Measurements from ENCODE around the gene ZDHHC16.
"Not testable (repeated sequence)": the region's sequence is repeated elsewhere in the genome, so short reads cannot be mapped to it uniquely, and the experiment has no call there.

Gene ZDHHC16

DNA sequence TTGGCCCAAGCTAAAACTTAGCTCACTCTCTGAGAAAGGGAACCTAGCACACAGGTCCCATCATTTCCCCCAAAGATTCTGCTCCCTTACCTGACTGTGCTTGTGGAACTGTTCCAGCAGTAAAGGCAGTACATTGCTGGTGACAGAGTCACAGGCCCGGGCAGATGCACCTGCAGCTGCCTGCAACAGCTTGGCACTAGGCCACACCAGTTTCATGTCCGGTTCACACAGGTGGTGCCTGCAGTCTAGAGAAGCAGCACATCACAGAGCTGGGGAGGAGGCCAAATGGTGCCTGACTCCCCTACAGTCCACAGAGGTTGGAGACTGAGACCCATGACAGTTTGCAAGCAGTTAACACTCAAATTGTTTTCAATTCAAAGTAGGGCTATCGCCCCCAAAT, 22.2 kb downstream of the ZDHHC16 start:
- H3K27me3 ChIP-seq, result no peaks in the 10 kb centered on the region
- H3K4me3 ChIP-seq (ENCODE audit: low read depth in 1 of 2, low read length in 1 of 2), result no peak overlapping the region
- TF ChIP-seq, protein P1, sequence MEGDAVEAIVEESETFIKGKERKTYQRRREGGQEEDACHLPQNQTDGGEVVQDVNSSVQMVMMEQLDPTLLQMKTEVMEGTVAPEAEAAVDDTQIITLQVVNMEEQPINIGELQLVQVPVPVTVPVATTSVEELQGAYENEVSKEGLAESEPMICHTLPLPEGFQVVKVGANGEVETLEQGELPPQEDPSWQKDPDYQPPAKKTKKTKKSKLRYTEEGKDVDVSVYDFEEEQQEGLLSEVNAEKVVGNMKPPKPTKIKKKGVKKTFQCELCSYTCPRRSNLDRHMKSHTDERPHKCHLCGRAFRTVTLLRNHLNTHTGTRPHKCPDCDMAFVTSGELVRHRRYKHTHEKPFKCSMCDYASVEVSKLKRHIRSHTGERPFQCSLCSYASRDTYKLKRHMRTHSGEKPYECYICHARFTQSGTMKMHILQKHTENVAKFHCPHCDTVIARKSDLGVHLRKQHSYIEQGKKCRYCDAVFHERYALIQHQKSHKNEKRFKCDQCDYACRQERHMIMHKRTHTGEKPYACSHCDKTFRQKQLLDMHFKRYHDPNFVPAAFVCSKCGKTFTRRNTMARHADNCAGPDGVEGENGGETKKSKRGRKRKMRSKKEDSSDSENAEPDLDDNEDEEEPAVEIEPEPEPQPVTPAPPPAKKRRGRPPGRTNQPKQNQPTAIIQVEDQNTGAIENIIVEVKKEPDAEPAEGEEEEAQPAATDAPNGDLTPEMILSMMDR (IDR thresholded peaks at IDR 0.05), result no peak
- peaks cover 0 to 10% of the 10 kb centered on the region in 2 experiments for H3K4me1 ChIP-seq (ENCODE audit: control insufficient read depth in 1 of 2, insufficient read depth in 1 of 2, low read depth in 1 of 2, low read length in 1 of 2)
- H3K36me3 ChIP-seq, result peaks cover 69% of the 10 kb centered on the region
- no peaks in the 10 kb centered on the region for H3K9me3 ChIP-seq
- H3K27ac ChIP-seq, result no peak overlapping the region

DNA sequence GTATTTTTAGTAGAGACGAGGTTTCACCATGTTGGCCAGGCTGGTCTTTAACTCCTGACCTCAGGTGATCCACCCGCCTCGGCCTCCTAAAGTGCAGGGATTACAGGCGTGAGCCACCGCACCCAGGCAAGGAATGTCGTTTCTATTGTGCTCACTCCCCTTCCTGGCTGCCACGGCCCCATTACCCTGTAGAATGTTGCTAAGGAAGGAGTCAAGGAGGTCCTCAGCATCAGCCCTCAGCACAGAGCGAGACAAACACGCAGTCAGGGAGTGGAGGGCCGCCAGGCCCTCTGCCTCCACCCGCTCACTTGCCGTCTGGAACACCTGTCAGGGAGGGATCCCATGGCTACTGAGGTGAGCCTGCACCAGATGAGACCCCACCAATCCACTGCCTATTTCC, 22.8 kb downstream of the ZDHHC16 start:
- H3K27ac ChIP-seq; H3K4me3 ChIP-seq (ENCODE audit: low read depth in 1 of 2, low read length in 1 of 2); H3K27me3 ChIP-seq; H3K4me1 ChIP-seq (ENCODE audit: control insufficient read depth in 1 of 2, insufficient read depth in 1 of 2, low read depth in 1 of 2, low read length in 1 of 2); H3K9me3 ChIP-seq: not testable (repeated sequence)
- peaks cover 75% of the 10 kb centered on the region for H3K36me3 ChIP-seq

DNA sequence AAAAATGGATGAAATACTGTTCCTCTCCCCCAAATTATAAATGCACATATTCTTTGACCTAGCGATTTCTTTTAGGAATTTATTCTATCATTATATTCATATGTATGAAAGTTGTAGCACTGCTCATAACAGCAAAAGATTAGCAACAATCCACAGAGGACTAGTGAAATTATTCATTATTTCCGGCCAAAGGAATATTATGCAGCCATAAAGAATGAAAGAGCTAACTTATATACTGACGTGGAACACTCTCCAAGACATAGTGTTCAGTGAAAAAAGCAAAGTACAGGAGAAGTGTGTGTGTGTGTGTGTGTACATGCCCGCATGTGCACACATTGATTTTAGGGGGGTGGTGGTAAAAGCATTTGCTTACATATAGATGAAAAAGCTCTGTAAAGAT, 28.9 kb downstream of the ZDHHC16 start:
- H3K36me3 ChIP-seq, result peaks cover 55% of the 10 kb centered on the region
- H3K4me3 ChIP-seq (ENCODE audit: low read depth in 1 of 2, low read length in 1 of 2), result no peak overlapping the region
- H3K9me3 ChIP-seq, result no peaks in the 10 kb centered on the region
- no peaks in the 10 kb centered on the region for H3K27me3 ChIP-seq
- H3K27ac ChIP-seq, result peak overlapping the region; percentile 64
- TF ChIP-seq, protein P1 (IDR thresholded peaks at IDR 0.05), result no peak
- peaks cover 14 to 17% of the 10 kb centered on the region in 2 experiments for H3K4me1 ChIP-seq (ENCODE audit: control insufficient read depth in 1 of 2, insufficient read depth in 1 of 2, low read depth in 1 of 2, low read length in 1 of 2)

DNA sequence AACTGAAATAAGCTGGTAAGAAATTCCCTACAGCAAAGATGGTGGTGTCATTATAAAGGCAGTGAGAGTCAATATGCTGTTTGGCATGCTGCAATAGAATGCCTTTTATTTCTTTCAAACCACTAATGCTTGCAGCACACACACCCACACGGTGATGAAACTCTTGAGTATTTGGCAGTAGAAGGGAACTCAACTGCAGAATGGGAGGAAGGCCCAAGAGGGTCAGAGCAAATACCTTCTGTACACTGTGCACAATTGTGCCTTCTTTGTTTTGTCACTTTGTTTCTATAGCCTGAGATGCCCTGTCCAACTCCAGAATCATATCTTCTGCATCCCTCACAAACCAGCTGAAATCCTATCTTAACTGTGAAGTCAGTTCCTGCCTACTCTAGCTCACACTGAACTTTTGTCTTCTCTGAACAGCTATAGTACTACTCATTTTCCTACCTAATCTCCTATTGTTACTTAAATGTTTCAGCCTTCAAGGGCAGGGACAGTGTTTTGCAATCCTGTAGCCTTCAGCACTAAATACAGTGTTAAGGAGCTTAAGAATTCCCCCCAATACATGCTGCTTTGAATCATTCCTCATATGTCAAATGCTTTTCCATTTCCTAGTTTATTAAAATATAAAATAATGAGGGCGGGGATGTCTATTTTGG, 30.1 kb downstream of the ZDHHC16 start:
- H3K27me3 ChIP-seq, result no peaks in the 10 kb centered on the region
- H3K27ac ChIP-seq, result peak overlapping the region; percentile 64
- H3K9me3 ChIP-seq, result no peaks in the 10 kb centered on the region
- peaks cover 55% of the 10 kb centered on the region for H3K36me3 ChIP-seq
- TF ChIP-seq, protein P1 (IDR thresholded peaks at IDR 0.05), result no peak
- H3K4me3 ChIP-seq (ENCODE audit: low read depth in 1 of 2, low read length in 1 of 2), result no peak overlapping the region
- peaks cover 14 to 17% of the 10 kb centered on the region in 2 experiments for H3K4me1 ChIP-seq (ENCODE audit: control insufficient read depth in 1 of 2, insufficient read depth in 1 of 2, low read depth in 1 of 2, low read length in 1 of 2)

DNA sequence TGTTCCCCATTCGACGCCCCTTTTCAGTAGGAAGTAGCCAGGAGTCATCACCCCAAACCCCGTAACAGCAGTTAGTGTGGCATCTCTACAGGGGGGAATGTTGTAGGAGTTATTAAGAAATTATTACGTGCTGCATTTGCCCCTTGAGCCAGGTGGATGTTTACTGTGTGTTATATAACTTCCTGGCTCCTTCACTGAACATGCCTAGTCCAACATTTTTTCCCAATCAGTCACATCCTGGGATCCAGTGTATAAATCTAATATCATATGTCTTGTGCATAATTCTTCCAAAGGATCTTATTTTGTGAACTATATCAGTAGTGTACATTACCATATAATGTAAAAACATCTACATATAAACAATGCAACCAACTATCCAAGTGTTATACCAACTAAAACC, 33.4 kb downstream of the ZDHHC16 start:
- not testable (repeated sequence) for H3K9me3 ChIP-seq; H3K4me3 ChIP-seq (ENCODE audit: low read depth in 1 of 2, low read length in 1 of 2); H3K27ac ChIP-seq; H3K27me3 ChIP-seq
- H3K4me1 ChIP-seq (ENCODE audit: control insufficient read depth in 1 of 2, insufficient read depth in 1 of 2, low read depth in 1 of 2, low read length in 1 of 2), result peaks cover 14 to 17% of the 10 kb centered on the region in 2 experiments
- peaks cover 42% of the 10 kb centered on the region for H3K36me3 ChIP-seq

DNA sequence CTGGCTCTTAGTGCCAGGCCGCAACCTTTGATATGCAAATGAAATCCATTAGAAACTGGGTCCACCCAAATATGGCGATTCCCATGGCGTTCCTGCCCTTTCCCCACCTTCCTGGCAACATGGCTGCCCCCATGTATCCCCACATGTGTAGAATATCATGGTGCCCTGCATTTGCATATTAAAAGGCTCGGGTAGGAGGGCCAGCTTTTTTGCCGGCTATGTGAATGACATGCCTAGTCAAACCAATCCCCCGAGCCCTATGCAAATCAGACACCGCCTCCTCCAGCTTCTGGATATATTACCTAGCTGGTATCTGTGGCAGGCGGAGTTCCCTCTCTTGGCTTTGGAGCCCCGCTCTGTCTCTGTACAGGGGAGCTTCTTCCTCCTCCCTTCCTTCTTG, 34.0 kb downstream of the ZDHHC16 start:
- TF ChIP-seq, protein P1 (IDR thresholded peaks at IDR 0.05), result no peak
- Histone ChIP-seq H3K36me3 (peaks cover 42% of the 10 kb centered on the region), H3K9me3 (no peaks in the 10 kb centered on the region), H3K27me3 (no peaks in the 10 kb centered on the region), H3K4me1 (ENCODE audit: control insufficient read depth in 1 of 2, insufficient read depth in 1 of 2, low read depth in 1 of 2, low read length in 1 of 2) (peaks cover 14 to 17% of the 10 kb centered on the region in 2 experiments), H3K4me3 (ENCODE audit: low read depth in 1 of 2, low read length in 1 of 2) (no peak overlapping the region), H3K27ac (no peak overlapping the region)
